NB4 (cell line): Measurements from ENCODE around the gene RAMP3.
"Not testable (repeated sequence)": the region's sequence is repeated elsewhere in the genome, so short reads cannot be mapped to it uniquely, and the experiment has no call there.

ENCODE experiments used
- CTCF ChIP-seq: IDR thresholded peaks from one replicate; pipeline ENCODE4 v1.5.1; 2012; ENCODE audit warnings: low read depth, low read length
- MAX ChIP-seq: IDR thresholded peaks from 2 replicates; pipeline ENCODE4 v1.6.1; 2011; ENCODE audit warnings: low read depth, low read length
- MYC ChIP-seq: IDR thresholded peaks from 2 replicates; pipeline ENCODE4 v1.6.1; 2011; ENCODE audit warnings: low read depth, low read length
- POLR2A ChIP-seq: IDR thresholded peaks from 2 replicates; pipeline ENCODE4 v1.6.1; 2011; ENCODE audit warnings: mild to moderate bottlenecking; ENCODE audit not compliant: insufficient read length; ENCODE audit errors: extremely low read depth

- TF ChIP-seq CTCF, MAX, POLR2A, MYC: not testable (repeated sequence)
Measured at GRCh38 chr7:45209909-45210308, 52.3 kb downstream of the RAMP3 start.
